Embryonic facial prominence (tissue), 1 donor: ENCODE data around the gene SULT1A1.

Experiments used
- DNase-seq: peaks from one replicate; pipeline ENCODE4 v3.0.0-alpha.2; 2016; ENCODE audit errors: extremely low spot score

SULT1A1 gene

GRCh38 chr16:28558456-28558855 is 51.4 kb downstream of the SULT1A1 start:
- DNase-seq, result no peak

DNA sequence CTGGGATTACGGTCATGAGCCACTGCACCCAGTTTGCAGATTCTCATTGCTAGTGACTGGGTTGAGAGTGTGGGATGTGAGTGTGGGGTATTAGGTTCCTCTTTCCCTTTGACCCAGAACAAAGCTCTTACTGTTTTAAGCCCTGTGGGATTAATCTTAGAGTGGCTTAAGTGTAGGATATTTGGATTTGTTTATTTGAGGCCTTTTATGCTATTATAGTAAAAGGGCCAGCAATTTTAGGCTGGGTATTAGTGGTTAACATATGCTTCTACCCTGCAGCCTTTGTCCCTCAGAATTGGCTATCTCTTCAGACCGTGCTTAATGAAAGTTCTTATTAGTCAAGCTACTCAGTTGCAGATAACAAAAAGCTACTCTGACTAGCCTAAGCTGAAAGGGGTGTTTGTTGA is 52.9 kb downstream of the SULT1A1 start:
- DNase-seq, result no peak

DNA sequence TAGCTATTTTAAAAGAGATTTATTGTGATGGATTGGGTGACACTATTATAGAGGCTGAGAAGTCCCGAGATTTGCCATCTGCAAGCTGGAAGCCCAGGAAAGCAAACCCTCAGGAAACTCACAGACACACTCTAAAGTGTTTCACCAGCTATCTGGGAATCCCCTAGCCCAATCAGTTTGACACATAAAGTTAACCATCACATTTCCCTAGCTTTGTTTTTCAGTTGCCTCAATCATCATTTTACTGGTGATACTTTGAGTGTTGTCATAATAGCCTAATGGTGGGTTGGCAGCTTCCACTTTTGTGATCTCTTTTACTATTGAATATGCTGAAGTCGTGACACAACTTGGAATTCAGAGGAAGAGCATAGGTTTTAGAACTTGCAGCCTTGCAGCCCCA is 54.3 kb downstream of the SULT1A1 start:
- DNase-seq, result no peak
